Glomerular visceral epithelial cell (primary cell): ENCODE results near the gene DIAPH2.
A peak's percentile ranks its signal among the peaks of the same experiment; 100 is the strongest.
"Not testable (repeated sequence)": the region's sequence is repeated elsewhere in the genome, so short reads cannot be mapped to it uniquely, and the experiment has no call there.

ENCODE experiments used
- DNase-seq: peaks from one replicate; pipeline ENCODE4 v3.0.0-alpha.2; 2016; ENCODE audit errors: extremely low spot score

The DIAPH2 gene

GRCh38 chrX:96684339-96685209 is at the start of gene DIAPH2:
DIAPH2 (plus strand) TSS chrX:96684842.
- peak; percentile 74 for DNase-seq

- no peak for DNase-seq
Observed at GRCh38 chrX:96650023-96650422, 34.6 kb upstream of the DIAPH2 start.

DNA sequence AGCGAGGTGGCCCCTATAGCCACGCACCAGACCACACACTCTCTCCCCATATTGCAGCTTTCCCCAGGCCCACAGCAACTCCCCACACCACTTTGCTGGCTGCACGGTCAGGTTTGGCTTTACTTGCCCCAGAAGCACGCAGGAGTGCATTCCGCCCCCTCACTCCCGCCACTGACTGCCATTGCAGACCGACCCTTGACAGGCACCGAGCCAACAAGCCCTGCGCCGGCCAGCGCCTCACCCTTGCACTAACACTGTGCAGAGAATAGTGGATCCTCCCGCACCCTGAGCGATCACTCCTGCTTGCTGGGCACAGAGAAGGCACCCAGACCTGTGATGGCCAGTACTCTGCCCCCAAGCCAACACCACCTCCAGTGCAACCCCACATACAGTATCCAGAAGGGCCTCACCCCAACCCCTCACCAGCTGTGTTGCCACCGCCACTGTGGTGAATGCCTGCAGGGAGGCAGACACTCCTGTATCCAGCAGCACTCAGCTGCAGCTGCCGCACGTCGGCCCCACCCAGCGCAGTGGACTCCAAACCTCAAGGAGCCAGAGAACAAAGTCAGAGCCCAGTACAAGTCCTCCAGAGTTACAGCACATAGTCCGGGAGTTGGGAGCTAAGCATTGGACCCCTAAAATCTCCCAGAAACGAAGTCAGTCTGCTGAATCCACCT is 28.6 kb upstream of the DIAPH2 start:
- DNase-seq: no peak

DNA sequence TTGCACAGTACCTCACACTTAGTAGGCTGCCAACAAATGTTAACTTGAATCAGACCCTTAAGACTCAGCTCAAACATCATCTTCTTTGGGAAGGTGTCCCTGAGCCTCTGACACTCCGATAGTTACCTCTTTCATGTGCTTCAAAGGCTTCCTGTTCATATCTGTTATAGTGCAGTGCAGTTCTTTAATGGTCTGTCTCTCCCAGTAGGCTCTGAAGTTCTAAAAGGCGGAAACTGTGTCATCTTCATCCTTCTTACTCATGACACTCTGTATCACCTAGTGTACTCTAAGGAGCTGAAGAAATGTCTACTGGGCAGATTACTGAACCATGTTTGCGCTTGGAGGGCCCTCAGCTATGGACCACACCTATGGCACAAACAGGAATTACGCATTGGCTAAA is 2.1 kb upstream of the DIAPH2 start:
- DNase-seq: no peak

DNA sequence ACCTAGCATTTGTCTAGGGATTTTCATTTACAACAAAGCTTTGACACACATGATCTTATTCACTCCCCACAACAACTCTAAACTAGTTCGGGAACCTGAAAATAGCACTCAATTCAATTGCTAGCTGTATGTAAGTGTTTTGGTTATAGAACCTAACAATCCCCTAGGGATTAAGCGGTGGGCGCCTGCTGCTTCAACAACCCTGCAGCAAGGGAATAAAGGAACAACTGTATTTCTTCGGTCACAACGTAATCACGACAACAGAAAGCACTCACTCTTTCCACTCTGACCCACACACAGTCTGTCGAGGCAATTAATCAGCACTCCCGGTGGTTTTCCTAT is 674 bp upstream of the DIAPH2 start:
- DNase-seq: no peak

- peak; percentile 34 for DNase-seq
Observed at GRCh38 chrX:96685210-96686099, 813 bp downstream of the DIAPH2 start.

- no peak for DNase-seq
Observed at GRCh38 chrX:96687776-96688175, 3.1 kb downstream of the DIAPH2 start.

- no peak for DNase-seq
Observed at GRCh38 chrX:96688789-96689188, 4.1 kb downstream of the DIAPH2 start.

- DNase-seq: no peak
Observed at GRCh38 chrX:96689991-96690390, 5.3 kb downstream of the DIAPH2 start.

DNA sequence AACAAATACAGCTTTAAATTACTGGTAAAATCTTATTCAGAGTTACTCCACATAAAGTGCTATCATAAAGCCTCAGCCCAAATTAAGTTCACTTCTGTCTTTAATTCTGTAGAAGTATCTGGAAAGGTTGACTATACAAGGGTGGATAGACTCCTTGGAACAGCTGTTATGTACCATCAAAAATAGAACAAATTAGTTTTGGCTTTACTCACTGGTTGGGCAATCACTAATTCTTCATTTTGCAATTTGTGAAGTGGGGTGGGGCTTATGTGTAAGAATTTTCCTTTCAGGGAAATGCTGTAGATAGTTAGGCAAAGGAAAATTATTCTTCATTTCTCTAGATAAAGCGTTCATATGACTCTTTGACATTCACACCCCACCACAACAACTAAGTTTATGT is 7.8 kb downstream of the DIAPH2 start:
- no peak for DNase-seq

DNA sequence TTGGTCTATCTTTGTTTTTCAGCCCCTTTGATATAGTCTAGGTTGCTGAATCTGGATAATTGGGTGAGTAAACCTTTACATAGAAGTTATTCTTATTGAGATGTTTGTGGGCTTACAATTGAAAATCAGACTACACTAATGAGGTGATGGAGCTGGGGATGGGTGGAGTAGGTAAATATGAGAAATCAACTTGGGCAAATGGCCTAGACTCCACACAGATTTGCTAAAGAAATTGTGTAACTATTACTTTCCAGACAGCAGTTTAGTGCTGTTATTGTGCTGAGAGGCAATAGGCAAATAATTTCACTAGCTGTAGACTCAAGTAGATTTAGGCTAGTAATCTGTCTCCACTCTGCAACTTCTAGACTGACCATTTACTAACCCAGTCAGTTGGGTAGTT is 8.2 kb downstream of the DIAPH2 start:
- no peak for DNase-seq

DNA sequence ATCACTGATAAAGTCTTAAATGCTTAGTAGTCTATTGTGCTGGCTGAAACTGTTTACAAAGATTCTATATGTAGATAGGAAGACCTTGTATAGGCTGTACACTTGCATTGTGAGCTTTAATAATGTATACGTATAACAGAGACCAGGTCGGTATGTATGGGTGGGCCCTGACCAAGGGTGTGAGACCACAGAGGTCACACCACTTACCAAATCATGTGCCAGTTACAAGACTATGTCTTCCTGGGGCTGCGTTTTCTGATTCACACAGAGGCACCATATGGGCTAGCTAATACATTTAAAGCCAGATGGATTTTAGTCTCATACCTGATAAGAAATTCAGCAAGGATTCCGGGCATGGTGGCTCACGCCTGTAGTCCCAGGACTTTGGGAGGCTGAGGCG is 8.8 kb downstream of the DIAPH2 start:
- DNase-seq: no peak

DNA sequence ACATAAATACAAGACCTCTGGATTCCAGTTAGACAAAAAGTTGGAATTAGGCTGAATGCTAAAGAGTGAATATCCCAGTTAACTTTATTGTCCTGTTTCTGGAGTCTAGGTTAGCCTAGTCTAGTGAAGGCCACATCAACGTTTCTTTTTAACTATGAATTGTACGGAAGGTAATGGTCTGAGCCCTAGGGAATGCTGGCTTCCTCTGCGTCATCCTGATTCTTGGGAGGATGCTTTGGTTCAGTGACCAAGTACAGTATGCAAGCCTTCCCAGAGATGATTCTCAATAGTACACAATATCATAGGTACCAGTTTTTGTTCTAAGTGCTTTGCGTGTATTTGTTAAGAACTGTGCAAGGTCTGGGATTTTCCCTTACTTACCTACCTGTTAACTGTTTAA is 11.8 kb downstream of the DIAPH2 start:
- no peak for DNase-seq

- no peak for DNase-seq
Observed at GRCh38 chrX:96700625-96701024, 16.0 kb downstream of the DIAPH2 start.

DNA sequence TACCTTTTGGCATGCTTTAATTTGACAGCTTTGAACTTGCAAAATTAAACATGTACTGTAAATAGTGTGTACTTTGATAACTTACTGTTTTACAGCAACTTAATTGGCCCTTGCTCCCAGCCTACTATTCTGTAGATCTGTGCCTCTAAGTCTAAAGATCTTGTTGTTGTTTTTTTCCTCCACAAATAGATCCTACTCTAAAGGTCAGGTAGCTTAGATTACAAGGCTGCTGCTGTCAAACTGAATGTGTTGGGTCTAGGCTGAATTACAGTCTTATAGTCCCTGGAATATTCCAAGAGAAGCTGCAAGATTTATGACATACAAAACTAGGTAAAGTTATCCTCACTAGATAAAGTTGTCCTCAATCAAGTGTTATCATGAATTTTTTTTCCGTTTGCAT is 18.7 kb downstream of the DIAPH2 start:
- no peak for DNase-seq

DNA sequence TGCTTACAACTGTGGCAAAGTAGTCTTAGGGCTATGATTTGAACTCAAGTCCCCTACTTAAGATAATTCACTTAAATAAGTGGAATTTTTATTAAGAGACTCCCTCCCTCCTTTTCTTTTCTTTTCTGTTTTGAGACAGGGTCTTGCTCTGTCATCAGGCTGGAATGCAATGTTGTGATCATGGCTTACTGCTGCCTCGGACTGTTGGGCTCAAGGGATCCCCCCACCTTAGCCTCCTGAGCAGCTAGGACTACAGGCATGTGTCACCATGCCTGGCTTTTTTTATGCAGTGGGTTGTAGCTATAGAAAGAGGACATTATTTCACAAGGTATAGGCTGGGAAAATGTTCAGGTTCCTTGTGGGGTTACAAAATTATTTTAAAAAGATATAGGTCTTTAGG is 19.2 kb downstream of the DIAPH2 start:
- DNase-seq: no peak

DNA sequence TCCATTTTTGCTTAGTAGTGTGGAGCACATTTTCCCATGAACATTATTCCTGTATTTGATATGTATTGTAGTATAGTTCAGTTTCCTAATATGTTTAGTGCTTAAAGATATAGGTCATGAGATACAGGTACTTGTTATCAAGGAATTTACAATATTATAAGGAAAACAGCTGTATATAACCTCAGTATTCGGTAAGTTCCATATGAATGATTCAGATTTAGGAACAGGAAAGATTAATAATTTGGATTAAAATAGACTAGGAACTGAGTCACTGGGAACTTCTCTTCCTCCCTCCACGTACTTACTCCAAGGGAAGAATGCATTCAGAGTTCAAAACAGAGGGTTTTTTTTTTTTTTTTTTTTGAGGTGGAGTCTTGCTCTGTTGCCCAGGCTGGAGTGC is 20.0 kb downstream of the DIAPH2 start:
- no peak for DNase-seq

DNA sequence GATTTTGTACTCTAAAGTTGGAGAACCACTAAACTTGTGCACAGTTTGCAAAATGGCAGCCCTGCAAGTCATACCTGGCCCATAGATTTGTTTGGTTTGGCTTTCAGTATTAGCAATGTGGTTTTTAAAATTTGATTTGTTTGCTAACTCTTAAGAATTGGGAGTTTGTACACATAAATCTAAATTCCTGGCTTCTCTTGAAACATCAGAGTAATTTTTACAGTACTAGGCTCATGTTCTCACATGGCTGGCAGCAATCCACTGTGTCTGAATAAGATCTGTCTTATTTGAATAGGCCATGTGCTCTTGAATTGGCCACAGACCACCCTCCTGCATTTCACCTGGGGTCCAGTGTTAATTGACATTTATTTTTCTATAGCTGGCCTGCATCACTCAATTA is 21.3 kb downstream of the DIAPH2 start:
- DNase-seq: no peak

DNA sequence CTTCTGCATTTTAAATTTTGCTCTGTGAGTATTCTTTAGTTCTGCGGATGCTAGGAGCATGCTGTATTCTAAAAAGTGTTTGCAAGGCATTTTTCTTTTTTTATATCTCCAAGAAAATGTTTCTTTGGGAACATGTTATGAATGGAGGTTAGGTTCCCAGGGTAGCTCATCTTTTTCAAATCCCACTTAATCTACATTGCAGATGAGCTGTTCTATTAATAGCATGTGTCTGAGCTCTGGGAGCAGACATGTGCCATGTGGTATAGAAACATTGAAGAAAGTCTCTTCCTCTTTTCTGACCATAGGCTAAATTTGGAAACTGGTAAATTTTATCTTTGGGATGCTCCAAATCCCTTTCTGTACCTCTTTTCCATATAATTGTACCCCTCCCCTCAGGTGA is 23.2 kb downstream of the DIAPH2 start:
- DNase-seq: no peak

- DNase-seq: no peak
Observed at GRCh38 chrX:96710031-96710430, 25.4 kb downstream of the DIAPH2 start.

GRCh38 chrX:96713303-96713702 is 28.7 kb downstream of the DIAPH2 start:
- no peak for DNase-seq

GRCh38 chrX:96714393-96714792 is 29.8 kb downstream of the DIAPH2 start:
- not testable (repeated sequence) for DNase-seq
